Thyroid gland (tissue), 4 donors: ENCODE data around the gene CHRNB1. TPM values are rescaled to one million over a fixed set of nuclear protein-coding genes. Genes with fewer than 3 reads are reported as not detected.

Source experiments
- DNase-seq, 2 donors: peaks; one replicate each; pipeline ENCODE4 v3.0.0-alpha.2; 2019
- H3K27ac ChIP-seq, 3 donors: fragments of 200-600 bp; sonication (generic); 1 replicate in 2 of 3; 2 replicates in 1 of 3; pipeline ENCODE4 v1.5.1; 2016 to 2019; ENCODE audit warnings: mild to moderate bottlenecking in 1 of 3, moderate library complexity in 1 of 3
- H3K27me3 ChIP-seq: fragments of 200-600 bp; sonication (generic); one replicate; pipeline ENCODE4 v1.5.1; 2019
- H3K36me3 ChIP-seq, 2 donors: fragments of 200-600 bp; sonication (generic); one replicate each; pipeline ENCODE4 v1.5.1; 2016 to 2019
- H3K4me1 ChIP-seq, 2 donors: fragments of 200-600 bp; sonication (generic); one replicate each; pipeline ENCODE4 v1.5.1; 2017 to 2019
- H3K4me3 ChIP-seq, 3 donors: fragments of 200-600 bp; sonication (generic); replicated peaks in 1 of 3; 1 replicate in 2 of 3; 2 replicates in 1 of 3; pipeline ENCODE4 v1.5.1; 2016; ENCODE audit warnings: mild to moderate bottlenecking in 1 of 3
- H3K9me3 ChIP-seq: fragments of 200-600 bp; sonication (generic); one replicate; pipeline ENCODE4 v1.5.1; 2017
- POLR2A ChIP-seq, 2 donors: fragments of 450-650 bp; IDR thresholded peaks; one replicate each; pipeline ENCODE4 v1.6.1; 2017; ENCODE audit warnings: antibody characterized with exemption in 2 of 2, mild to moderate bottlenecking in 2 of 2, moderate library complexity in 1 of 2
- WGBS, 2 donors: methylation state at CpG; one replicate each; pipeline ENCODE4 v1.1.5; 2017; 5-methylcytosine and 5-hydroxymethylcytosine counted together
- intact Hi-C: fragments of 100-400 bp; cut with DNase I; formaldehyde crosslinking; loops from one replicate; pipeline ENCODE4 v1.15.1; 2023
- total RNA-seq, 4 donors: library from RNA; depleted of rRNA; stranded (reverse); fragments of >200 nt; gene quantifications; one replicate each; pipeline ENCODE4 v1.2.3, GENCODE V29; 2016
- TF ChIP-seq, protein P1 (sequence below), 6 experiments: fragments of 200-600 bp in 3 of 6; fragments of 450-650 bp in 3 of 6; sonication (generic) in 3 of 6; IDR thresholded peaks; one replicate each; pipeline ENCODE4 v1.5.1; 2016 to 2019; ENCODE audit warnings: antibody characterized with exemption in 6 of 6, mild to moderate bottlenecking in 2 of 6, inconsistent platforms in 1 of 6, moderate library complexity in 1 of 6

The CHRNB1 gene
- total RNA-seq, 4 donors from 2014 or later: 13.4 to 29.2 (median 19.8) TPM

DNA sequence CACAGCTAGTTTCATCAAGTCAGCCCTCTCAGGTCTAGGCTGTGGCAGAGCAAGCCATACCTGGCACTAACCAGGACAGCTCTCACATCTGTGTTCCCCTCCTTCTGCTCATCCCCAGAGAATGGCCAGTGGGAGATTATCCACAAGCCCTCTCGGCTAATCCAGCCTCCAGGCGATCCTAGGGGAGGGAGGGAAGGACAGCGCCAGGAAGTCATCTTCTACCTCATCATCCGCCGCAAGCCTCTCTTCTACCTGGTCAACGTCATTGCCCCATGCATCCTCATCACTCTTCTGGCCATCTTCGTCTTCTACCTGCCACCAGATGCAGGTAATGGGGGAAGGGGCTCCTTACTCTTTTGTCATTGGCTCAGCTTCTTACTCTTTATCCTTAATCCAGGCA is 3.6 kb downstream of the CHRNB1 start:
- Histone ChIP-seq H3K27me3 (no peaks in the 10 kb centered on the region), H3K4me3 (no peak overlapping the region), H3K27ac (no peak overlapping the region), H3K36me3 (no peaks in the 10 kb centered on the region), H3K4me1 (peaks cover 4 to 13% of the 10 kb centered on the region in 2 donors), H3K9me3 (no peaks in the 10 kb centered on the region)
- intact Hi-C loops: no loop called here
- TF ChIP-seq POLR2A (IDR thresholded peaks at IDR 0.05): no peak
- TF ChIP-seq, protein P1, sequence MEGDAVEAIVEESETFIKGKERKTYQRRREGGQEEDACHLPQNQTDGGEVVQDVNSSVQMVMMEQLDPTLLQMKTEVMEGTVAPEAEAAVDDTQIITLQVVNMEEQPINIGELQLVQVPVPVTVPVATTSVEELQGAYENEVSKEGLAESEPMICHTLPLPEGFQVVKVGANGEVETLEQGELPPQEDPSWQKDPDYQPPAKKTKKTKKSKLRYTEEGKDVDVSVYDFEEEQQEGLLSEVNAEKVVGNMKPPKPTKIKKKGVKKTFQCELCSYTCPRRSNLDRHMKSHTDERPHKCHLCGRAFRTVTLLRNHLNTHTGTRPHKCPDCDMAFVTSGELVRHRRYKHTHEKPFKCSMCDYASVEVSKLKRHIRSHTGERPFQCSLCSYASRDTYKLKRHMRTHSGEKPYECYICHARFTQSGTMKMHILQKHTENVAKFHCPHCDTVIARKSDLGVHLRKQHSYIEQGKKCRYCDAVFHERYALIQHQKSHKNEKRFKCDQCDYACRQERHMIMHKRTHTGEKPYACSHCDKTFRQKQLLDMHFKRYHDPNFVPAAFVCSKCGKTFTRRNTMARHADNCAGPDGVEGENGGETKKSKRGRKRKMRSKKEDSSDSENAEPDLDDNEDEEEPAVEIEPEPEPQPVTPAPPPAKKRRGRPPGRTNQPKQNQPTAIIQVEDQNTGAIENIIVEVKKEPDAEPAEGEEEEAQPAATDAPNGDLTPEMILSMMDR (IDR thresholded peaks at IDR 0.05): no peak
- WGBS, 2 donors: 93 to 97% methylated on average over 6 to 7 of the region's 7 CpGs
- no peak for DNase-seq

DNA sequence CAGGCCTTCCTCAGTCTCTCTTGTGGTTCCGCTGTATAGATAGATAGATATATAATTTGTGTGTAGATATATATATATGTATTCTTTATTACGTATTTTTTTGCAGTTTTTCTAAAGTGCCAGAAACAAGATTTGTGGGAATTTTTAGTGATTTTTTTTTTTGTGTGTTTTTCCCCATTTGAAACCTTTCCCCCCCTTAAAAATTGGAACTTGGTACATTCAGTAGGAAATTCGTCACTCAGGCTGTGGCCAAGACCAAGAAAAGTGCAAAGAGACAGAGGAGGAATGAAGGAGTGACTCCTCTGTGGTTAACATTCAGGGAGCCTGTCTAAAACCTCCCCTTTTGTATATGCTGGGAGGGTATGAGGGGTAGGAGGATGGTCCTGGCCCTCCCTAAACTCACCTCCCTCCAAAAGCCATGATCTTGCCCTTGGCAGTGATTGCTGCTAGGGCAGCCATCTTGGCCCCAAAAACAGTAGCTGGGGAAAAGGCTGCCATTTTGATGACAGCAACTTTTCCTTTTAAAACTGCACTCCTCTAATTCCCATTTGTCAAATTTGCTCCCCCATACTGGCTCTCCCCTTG is 15.2 kb downstream of the CHRNB1 start:
- Histone ChIP-seq H3K4me1 (peaks cover 0 to 5% of the 10 kb centered on the region in 2 donors), H3K27me3 (no peaks in the 10 kb centered on the region), H3K27ac (no peak overlapping the region), H3K9me3 (no peaks in the 10 kb centered on the region), H3K36me3 (peaks cover 21 to 25% of the 10 kb centered on the region in 2 donors), H3K4me3 (no peak overlapping the region)
- intact Hi-C loops: no loop called here
- TF ChIP-seq, protein P1 (IDR thresholded peaks at IDR 0.05): no peak
- TF ChIP-seq POLR2A (IDR thresholded peaks at IDR 0.05): no peak
- WGBS, 2 donors: 81 to 85% methylated on average over 3 of the region's 3 CpGs
- DNase-seq: no peak

DNA sequence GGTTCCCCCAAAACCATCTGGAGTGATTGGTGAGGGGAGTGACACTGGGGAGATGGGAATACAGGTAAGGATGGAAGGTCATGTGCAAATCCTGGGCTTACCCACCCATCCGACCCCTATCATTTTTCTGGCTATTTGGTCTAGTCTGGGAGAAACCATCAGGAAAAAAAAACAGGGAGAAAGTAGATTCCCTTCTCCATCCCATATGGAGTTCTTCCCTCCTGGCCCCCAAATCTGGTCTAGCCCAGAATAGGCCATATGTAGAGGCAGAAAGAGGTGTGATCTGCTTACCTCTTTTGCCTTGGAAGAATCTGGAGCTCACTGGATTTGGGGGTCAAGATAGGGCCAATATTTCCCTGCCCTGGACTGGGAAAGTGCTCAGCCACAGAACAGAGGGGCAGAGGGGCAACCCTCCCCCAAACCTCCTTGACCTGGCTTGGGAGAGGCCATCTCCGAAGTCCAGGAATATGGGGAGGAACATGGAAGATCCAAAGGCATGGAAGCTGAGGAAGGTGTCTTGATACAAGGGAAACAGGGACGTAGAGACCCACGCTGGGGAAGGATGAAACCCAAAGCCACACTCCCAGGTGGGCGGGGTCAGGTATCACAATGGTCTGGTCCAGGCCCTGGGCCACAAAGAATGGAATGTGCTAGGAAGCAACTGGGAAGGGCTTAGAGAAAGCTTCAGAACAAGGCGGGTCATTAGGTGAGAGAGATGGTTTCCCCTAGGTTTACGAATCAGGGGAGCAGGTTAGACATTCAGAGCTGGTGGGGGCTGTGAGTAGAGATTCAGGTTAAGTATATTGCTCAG is 16.2 kb downstream of the CHRNB1 start:
- 96 to 98% methylated on average over 7 of the region's 7 CpGs for whole genome bisulfite sequencing, 2 donors
- Histone ChIP-seq H3K36me3 (peaks cover 24 to 26% of the 10 kb centered on the region in 2 donors), H3K9me3 (no peaks in the 10 kb centered on the region), H3K27ac (no peak overlapping the region), H3K4me3 (no peak overlapping the region), H3K27me3 (no peaks in the 10 kb centered on the region), H3K4me1 (peaks cover 0 to 7% of the 10 kb centered on the region in 2 donors)
- intact Hi-C loops: no loop called here
- TF ChIP-seq, protein P1 (IDR thresholded peaks at IDR 0.05): no peak
- TF ChIP-seq POLR2A (IDR thresholded peaks at IDR 0.05): no peak
- DNase-seq: no peak

DNA sequence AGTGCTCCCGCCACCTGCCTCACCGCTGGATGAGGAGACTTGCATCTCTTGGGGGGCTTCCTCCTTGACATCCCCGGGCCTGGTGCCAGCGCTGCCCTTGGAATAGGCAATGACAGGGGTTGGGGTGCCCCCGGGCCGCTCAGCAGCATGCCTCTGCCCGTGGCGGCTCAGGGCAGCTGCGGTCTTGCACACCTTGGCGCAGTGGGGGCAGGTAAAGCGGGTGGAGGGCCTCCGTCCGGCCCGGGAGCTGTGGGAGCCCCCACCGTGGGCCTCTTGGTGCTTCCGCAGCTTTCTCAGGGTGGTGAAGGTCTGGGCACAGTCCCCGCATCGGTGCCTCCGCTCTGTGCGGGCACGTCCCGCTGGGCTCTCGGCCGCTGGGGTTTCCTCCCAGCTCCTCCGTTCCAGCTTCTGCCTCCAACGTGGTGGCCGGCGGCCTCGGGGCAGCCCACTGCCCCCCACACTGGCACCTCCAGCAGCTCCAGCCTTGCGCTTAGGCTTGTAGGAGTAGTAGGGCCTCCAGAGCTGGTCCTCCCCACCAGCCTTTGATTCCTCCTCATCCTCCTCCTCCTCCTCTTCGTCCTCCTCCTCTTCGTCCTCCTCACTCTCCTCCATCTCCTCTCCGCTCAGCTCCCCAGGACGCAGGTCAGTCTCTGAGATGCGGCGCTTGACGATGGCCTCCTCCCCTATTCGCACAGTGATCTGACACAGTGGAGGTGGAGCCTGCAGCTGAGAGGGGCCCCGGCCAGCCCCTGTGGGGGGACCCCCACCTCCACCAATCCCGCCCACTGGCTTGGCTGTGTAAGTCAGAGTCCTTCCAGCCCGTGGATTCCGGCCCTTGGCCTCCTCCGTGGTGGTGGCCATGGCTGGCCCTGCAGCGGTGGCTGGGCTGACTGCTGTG is 17.9 kb downstream of the CHRNB1 start:
- Histone ChIP-seq H3K27me3 (no peaks in the 10 kb centered on the region), H3K9me3 (no peaks in the 10 kb centered on the region), H3K27ac (no peak overlapping the region), H3K4me3 (no peak overlapping the region), H3K36me3 (peaks cover 24 to 33% of the 10 kb centered on the region in 2 donors), H3K4me1 (peaks cover 14 to 18% of the 10 kb centered on the region in 2 donors)
- TF ChIP-seq, protein P1 (IDR thresholded peaks at IDR 0.05): no peak
- no peak for TF ChIP-seq POLR2A (IDR thresholded peaks at IDR 0.05)
- intact Hi-C loops: no loop called here
- WGBS, 2 donors: 92 to 93% methylated on average over 28 to 35 of the region's 44 CpGs
- DNase-seq: no peak
